ENCODE data around the gene RAB3A.

The RAB3A gene

GRCh38 chr19:18157465-18158063 lies 46.3 kb downstream of the RAB3A start (continued):
- TF ChIP-seq GLIS2 (tag by site-specific recombination; IDR thresholded peaks at IDR 0.05), result no peak; the same call in 1 of the 2 replicates
- TF ChIP-seq ATF2 (tag by site-specific recombination; IDR thresholded peaks at IDR 0.05; ENCODE audit: low read depth), result 0 out of 2 replicates have a peak, but pooled peaks have one; percentile 2
- TF ChIP-seq ZNF707 (tag by site-specific recombination; IDR thresholded peaks at IDR 0.05), result no peak
- no peak for TF ChIP-seq ZNF488 (tag by site-specific recombination; IDR thresholded peaks at IDR 0.05)
- peak; percentile 45; the same call in 1 of the 2 replicates for TF ChIP-seq ZNF768 (tag by site-specific recombination; IDR thresholded peaks at IDR 0.05)
- TF ChIP-seq ZNF24 (tag by site-specific recombination; IDR thresholded peaks at IDR 0.05), result peak; percentile 37; the same call in 1 of the 2 replicates
- no peak for TF ChIP-seq KLF17 (tag by site-specific recombination; IDR thresholded peaks at IDR 0.05)
- TF ChIP-seq YY1 (tag by site-specific recombination; IDR thresholded peaks at IDR 0.05), result peak; percentile 37; the same call in 1 of the 2 replicates
- no peak for TF ChIP-seq EGR2 (tag by site-specific recombination; IDR thresholded peaks at IDR 0.05; ENCODE audit: low read depth)
- TF ChIP-seq ZNF423 (tag by site-specific recombination; IDR thresholded peaks at IDR 0.05), result peak; percentile 63; the same call in 1 of the 2 replicates
- TF ChIP-seq ZNF776 (tag by site-specific recombination; IDR thresholded peaks at IDR 0.05; ENCODE audit: borderline replicate concordance), result no peak
- no peak for TF ChIP-seq ZNF157 (tag by site-specific recombination; IDR thresholded peaks at IDR 0.05)
- no peak for TF ChIP-seq ZNF529 (tag by site-specific recombination; IDR thresholded peaks at IDR 0.05; ENCODE audit: insufficient replicate concordance)
- TF ChIP-seq ZBTB26 (tag by site-specific recombination; optimal IDR thresholded peaks at IDR 0.05), result peak; percentile 30
- TF ChIP-seq ZNF324 (tag by site-specific recombination; IDR thresholded peaks at IDR 0.05), result peak; percentile 70
- no peak for TF ChIP-seq OSR2 (tag by site-specific recombination; IDR thresholded peaks at IDR 0.05)
- no peak for TF ChIP-seq REST (tag by site-specific recombination; IDR thresholded peaks at IDR 0.05)
- TF ChIP-seq PRDM6 (tag by site-specific recombination; IDR thresholded peaks at IDR 0.05), result no peak
- TF ChIP-seq ZNF514 (tag by site-specific recombination; IDR thresholded peaks at IDR 0.05), result no peak
- 0 out of 2 replicates have a peak, but pooled peaks have one; percentile 8 for TF ChIP-seq ZFP37 (tag by site-specific recombination; IDR thresholded peaks at IDR 0.05)
- peak; percentile 32; the same call in 1 of the 2 replicates for TF ChIP-seq ZFHX2 (tag by site-specific recombination; conservative IDR thresholded peaks at IDR 0.05)
- no peak for TF ChIP-seq ZNF624 (tag by site-specific recombination; IDR thresholded peaks at IDR 0.05)
- no peak for TF ChIP-seq ZNF280C (tag by site-specific recombination; IDR thresholded peaks at IDR 0.05)
- TF ChIP-seq HIC1 (tag by site-specific recombination; IDR thresholded peaks at IDR 0.05), result no peak

Data from HEK293 (cell line).